ENCODE data around the gene PNN. TPM values are rescaled to one million over a fixed set of nuclear protein-coding genes. Genes with fewer than 3 reads are reported as not detected.
A peak's percentile ranks its signal among the peaks of the same experiment; 100 is the strongest.
"Not testable (repeated sequence)": the region's sequence is repeated elsewhere in the genome, so short reads cannot be mapped to it uniquely, and the experiment has no call there.

Gene PNN
- total RNA-seq, 1 donor from 2014 or later, result 95.7 TPM

GRCh38 chr14:39154594-39155189, 20.4 kb upstream of the PNN start:
- Mint-ChIP-seq H3K36me3 (peaks cover 13% of the 10 kb centered on the region), H3K27ac (no peak overlapping the region), H3K27me3 (no peaks in the 10 kb centered on the region), H3K4me3 (no peak overlapping the region), H3K4me1 (ENCODE audit: unreplicated experiment) (no peaks in the 10 kb centered on the region), H3K9me3 (no peaks in the 10 kb centered on the region)
- no peak for DNase-seq (ENCODE audit: extremely low spot score, unreplicated experiment)
- TF ChIP-seq, protein P1, sequence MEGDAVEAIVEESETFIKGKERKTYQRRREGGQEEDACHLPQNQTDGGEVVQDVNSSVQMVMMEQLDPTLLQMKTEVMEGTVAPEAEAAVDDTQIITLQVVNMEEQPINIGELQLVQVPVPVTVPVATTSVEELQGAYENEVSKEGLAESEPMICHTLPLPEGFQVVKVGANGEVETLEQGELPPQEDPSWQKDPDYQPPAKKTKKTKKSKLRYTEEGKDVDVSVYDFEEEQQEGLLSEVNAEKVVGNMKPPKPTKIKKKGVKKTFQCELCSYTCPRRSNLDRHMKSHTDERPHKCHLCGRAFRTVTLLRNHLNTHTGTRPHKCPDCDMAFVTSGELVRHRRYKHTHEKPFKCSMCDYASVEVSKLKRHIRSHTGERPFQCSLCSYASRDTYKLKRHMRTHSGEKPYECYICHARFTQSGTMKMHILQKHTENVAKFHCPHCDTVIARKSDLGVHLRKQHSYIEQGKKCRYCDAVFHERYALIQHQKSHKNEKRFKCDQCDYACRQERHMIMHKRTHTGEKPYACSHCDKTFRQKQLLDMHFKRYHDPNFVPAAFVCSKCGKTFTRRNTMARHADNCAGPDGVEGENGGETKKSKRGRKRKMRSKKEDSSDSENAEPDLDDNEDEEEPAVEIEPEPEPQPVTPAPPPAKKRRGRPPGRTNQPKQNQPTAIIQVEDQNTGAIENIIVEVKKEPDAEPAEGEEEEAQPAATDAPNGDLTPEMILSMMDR (conservative IDR thresholded peaks at IDR 0.05), result no peak

DNA sequence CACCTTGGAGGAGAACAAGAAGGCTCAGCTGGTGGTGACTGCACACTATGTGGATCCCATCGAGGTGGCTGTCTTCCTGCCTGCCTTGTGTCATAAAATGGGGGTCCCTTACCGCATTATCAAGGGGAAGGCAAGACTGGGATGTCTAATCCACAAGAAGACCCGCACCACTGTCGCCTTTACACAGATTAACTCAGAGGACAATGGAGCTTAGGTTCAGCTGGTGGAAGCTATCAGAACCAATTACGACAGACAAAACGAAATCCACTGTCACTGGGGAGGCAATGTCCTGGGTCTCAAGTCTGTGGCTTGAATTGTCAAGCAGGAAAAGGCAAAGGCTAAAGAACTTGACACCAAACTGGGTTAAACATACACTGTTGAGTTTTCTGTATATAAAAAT, 17.6 kb upstream of the PNN start:
- TF ChIP-seq, protein P1 (conservative IDR thresholded peaks at IDR 0.05), result no peak
- no peak for DNase-seq (ENCODE audit: extremely low spot score, unreplicated experiment)
- Mint-ChIP-seq H3K9me3 (no peaks in the 10 kb centered on the region), H3K4me3 (no peak overlapping the region), H3K27me3 (no peaks in the 10 kb centered on the region), H3K4me1 (ENCODE audit: unreplicated experiment) (no peaks in the 10 kb centered on the region), H3K27ac (no peak overlapping the region), H3K36me3 (peaks cover 16% of the 10 kb centered on the region)

- Mint-ChIP-seq H3K9me3 (no peaks in the 10 kb centered on the region), H3K4me1 (ENCODE audit: unreplicated experiment) (no peaks in the 10 kb centered on the region), H3K36me3 (peaks cover 22% of the 10 kb centered on the region), H3K4me3 (no peak overlapping the region), H3K27ac (no peak overlapping the region), H3K27me3 (no peaks in the 10 kb centered on the region)
- no peak for DNase-seq (ENCODE audit: extremely low spot score, unreplicated experiment)
- TF ChIP-seq, protein P1 (conservative IDR thresholded peaks at IDR 0.05), result no peak
Measured at GRCh38 chr14:39158222-39158858, 16.7 kb upstream of the PNN start.

DNA sequence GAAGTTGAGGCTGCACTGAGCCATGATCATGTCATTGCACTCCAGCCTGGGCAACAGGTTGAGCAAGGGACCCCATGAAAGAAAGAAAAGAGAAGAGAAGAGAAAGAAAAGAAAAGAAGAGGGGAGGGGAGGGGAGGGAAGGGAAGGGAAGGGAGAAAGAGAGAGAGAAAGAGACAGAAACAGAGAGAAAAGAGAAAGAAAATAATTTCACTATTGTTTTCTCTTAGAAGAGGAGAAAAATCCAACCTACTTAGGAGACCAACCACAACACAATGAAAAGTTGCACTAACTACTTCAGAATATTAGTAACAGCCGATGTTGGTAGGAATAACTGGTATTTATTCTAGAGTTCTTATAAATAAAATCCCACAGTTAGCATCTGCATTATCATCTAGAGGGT, 14.6 kb upstream of the PNN start:
- Mint-ChIP-seq H3K27me3 (no peaks in the 10 kb centered on the region), H3K9me3 (no peaks in the 10 kb centered on the region)

DNA sequence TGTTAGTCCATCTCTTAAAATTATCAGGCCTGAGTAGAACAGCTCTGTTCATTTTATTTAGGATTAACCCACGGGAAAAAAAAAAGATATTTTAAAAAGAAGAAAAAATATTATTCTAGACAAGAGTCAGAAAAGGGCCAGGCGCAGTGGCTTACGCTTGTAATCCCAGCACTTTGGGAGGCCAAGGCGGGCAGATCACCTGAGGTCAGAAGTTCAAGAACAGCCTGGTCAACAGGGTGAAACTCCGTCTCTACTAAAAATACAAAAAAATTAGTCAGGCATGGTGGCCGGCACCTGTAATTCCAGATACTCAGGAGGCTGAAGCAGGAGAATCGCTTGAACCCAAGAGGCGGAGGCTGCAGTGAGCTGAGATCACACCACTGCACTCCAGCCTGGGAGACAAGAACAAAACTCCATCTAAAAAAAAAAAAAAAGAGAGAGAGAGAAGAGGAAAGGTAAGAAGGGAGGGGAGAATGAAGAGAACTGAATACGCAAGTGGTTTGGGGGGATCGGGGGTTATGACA, 7.2 kb upstream of the PNN start:
- peaks cover 23% of the 10 kb centered on the region for H3K36me3 Mint-ChIP-seq
- H3K4me1 Mint-ChIP-seq (ENCODE audit: unreplicated experiment), result peaks cover 24% of the 10 kb centered on the region
- peak overlapping the region; percentile 66 for H3K4me3 Mint-ChIP-seq
- not testable (repeated sequence) for H3K9me3 Mint-ChIP-seq; DNase-seq (ENCODE audit: extremely low spot score, unreplicated experiment); H3K27ac Mint-ChIP-seq; H3K27me3 Mint-ChIP-seq

More for the DNA sequence above, 14.6 kb upstream of the PNN start:
- H3K4me1 Mint-ChIP-seq (ENCODE audit: unreplicated experiment), result no peaks in the 10 kb centered on the region
- no peak overlapping the region for H3K27ac Mint-ChIP-seq
- TF ChIP-seq, protein P1 (conservative IDR thresholded peaks at IDR 0.05), result no peak
- DNase-seq (ENCODE audit: extremely low spot score, unreplicated experiment), result no peak
- no peak overlapping the region for H3K4me3 Mint-ChIP-seq
- H3K36me3 Mint-ChIP-seq, result peaks cover 24% of the 10 kb centered on the region

GRCh38 chr14:39168591-39168990, 6.5 kb upstream of the PNN start:
- TF ChIP-seq, protein P1 (conservative IDR thresholded peaks at IDR 0.05), result no peak
- Mint-ChIP-seq H3K4me1 (ENCODE audit: unreplicated experiment) (peaks cover 24% of the 10 kb centered on the region), H3K9me3 (no peaks in the 10 kb centered on the region), H3K27me3 (no peaks in the 10 kb centered on the region), H3K36me3 (peaks cover 19% of the 10 kb centered on the region), H3K27ac (peak overlapping the region; percentile 10), H3K4me3 (peak overlapping the region; percentile 66)
- DNase-seq (ENCODE audit: extremely low spot score, unreplicated experiment), result no peak

All from type B pancreatic cell (in vitro differentiated cells).